ENCODE data around the gene ETAA1.

Gene ETAA1

DNA sequence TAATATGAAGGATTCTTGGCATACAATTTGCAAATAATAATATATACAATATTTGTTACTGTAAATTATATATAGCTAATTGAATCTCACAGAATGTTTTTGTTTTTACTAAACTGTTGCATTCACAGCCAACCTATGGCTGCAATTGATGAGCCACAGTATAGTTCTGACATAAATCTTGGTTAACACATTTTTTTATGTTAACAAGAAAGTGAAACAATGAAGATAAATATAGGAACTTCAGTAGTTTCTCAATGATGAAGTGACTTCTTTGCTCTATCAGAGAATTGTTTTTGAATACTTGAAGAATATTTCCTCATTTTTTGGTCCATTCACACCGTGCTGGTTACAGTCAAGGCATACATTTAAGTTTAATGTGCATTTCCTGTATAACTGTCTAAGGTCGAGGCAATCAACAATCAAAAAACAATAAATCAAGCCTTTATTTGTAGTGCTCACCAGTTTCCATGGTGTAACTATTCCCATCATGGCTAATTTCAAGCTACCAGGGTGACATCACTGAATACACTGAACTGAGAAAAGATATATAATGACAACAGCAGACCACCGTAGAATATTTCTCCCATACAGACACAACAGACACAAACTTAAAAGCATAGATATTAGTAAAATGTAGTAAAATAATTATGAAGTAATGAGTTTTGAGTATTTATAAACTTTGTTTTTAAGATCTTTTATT, 12.9 kb upstream of the ETAA1 start:
- no peak for DNase-seq (ENCODE audit: low spot score)
- in situ Hi-C loops (cut with MboI; ENCODE audit: low pct_unique_long_range_greater_than_20kb, low sequenced_read_pairs, unreplicated experiment), result no loop called here
- TF ChIP-seq, protein P1, sequence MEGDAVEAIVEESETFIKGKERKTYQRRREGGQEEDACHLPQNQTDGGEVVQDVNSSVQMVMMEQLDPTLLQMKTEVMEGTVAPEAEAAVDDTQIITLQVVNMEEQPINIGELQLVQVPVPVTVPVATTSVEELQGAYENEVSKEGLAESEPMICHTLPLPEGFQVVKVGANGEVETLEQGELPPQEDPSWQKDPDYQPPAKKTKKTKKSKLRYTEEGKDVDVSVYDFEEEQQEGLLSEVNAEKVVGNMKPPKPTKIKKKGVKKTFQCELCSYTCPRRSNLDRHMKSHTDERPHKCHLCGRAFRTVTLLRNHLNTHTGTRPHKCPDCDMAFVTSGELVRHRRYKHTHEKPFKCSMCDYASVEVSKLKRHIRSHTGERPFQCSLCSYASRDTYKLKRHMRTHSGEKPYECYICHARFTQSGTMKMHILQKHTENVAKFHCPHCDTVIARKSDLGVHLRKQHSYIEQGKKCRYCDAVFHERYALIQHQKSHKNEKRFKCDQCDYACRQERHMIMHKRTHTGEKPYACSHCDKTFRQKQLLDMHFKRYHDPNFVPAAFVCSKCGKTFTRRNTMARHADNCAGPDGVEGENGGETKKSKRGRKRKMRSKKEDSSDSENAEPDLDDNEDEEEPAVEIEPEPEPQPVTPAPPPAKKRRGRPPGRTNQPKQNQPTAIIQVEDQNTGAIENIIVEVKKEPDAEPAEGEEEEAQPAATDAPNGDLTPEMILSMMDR (IDR thresholded peaks at IDR 0.05; ENCODE audit: extremely low read depth, insufficient read depth, missing control alignments), result no peak

DNA sequence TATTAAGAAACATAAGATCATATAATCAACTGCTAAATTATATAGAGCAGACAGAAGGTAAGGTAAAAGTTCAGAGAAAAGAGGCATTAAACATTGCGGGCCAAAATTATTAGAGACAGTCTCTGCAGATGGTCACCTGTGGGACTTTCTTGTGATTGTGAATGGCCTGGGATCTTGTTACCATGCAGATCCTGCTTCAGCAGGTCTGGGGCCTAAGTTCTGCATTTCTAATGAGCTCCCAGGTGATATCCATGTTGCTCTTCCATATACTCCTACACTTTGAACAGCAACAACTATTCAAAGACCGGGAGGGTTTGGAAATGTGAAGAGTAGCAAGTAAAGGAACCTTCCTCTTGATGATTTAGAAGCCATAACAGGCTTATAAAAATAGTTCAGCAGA, 8.5 kb upstream of the ETAA1 start:
- in situ Hi-C loops (cut with MboI; ENCODE audit: low pct_unique_long_range_greater_than_20kb, low sequenced_read_pairs, unreplicated experiment), result no loop called here
- no peak for DNase-seq (ENCODE audit: low spot score)
- TF ChIP-seq, protein P1 (IDR thresholded peaks at IDR 0.05; ENCODE audit: extremely low read depth, insufficient read depth, missing control alignments), result no peak

DNA sequence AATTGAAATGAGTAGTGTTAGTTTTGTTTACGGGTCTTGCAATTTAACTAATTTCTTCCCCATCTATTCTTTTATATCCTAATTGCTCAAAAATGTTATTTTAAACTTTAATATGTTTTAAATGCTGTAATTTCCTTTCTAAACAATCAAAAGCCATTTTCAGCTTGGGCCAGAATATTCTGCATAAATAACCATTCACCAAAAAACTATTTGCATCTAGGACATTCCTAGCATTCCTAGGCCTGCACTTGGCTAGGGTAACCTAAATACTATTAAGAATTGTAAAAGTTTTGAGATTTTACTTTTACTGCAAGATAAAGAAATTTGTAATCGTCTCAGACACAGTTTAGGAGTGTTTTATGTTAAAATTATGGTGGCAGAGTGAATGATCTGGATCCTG, 7.8 kb upstream of the ETAA1 start:
- TF ChIP-seq, protein P1 (IDR thresholded peaks at IDR 0.05; ENCODE audit: extremely low read depth, insufficient read depth, missing control alignments), result no peak
- no peak for DNase-seq (ENCODE audit: low spot score)
- in situ Hi-C loops (cut with MboI; ENCODE audit: low pct_unique_long_range_greater_than_20kb, low sequenced_read_pairs, unreplicated experiment), result no loop called here

DNA sequence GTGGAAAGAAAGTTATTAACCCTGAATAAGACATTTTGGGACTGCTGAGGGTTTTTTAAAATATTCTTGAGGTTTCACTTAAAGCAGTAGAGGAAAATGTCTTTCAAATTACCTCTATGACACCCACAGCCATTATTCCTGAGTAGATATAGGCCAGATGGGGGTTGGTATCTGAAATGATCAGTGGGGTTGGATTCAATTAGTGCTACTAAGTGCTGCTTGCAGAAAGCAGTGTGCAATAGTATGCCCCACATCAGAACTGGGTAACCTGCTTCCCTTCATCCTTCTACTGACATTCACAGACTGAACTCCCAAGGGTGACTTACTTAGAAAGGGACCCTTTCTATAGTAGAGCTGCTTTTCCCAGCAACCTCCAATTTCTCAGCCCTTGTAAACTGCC, 7.3 kb upstream of the ETAA1 start:
- DNase-seq (ENCODE audit: low spot score), result no peak
- TF ChIP-seq, protein P1 (IDR thresholded peaks at IDR 0.05; ENCODE audit: extremely low read depth, insufficient read depth, missing control alignments), result no peak

DNA sequence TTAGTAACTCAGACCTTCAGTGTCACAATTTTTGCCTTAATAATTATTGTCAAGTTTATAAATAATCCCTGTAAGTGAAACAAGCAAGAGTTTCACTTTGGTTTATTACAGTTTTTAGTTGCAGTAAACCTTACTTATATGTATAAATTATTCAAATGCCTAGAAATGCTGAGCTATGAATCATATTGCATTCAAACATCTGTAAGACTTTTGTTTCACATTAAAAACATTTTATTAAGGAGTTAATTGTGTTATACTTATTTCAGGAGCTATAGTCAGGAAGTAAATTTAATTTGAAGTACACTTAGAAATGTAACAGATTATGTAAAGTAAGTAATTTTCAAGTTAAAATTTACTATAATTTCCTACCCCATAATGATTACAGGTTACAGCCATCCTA, 3.9 kb upstream of the ETAA1 start:
- DNase-seq (ENCODE audit: low spot score), result no peak
- TF ChIP-seq, protein P1 (IDR thresholded peaks at IDR 0.05; ENCODE audit: extremely low read depth, insufficient read depth, missing control alignments), result no peak
- in situ Hi-C loops (cut with MboI; ENCODE audit: low pct_unique_long_range_greater_than_20kb, low sequenced_read_pairs, unreplicated experiment), result no loop called here

More for the DNA sequence above, 7.3 kb upstream of the ETAA1 start:
- in situ Hi-C loops (cut with MboI; ENCODE audit: low pct_unique_long_range_greater_than_20kb, low sequenced_read_pairs, unreplicated experiment), result no loop called here

DNA sequence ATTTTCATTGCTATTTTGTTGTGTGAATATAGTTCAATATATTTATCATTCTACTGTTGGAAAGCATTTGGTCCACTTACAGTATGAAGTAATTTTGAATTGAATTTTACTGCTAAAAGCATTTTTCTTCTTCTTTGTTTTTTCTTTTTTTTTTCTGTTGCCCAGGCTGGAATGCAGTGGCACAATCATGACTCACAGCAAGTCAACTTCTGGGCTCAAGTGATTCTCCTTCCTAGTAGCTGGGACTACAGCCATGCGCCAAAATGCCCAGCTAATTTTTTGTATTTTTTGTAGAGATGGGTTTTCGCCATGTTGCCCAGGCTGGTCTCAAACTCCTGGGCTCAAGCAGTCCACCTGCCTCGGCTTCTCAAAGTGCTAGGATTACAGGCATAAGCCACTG, 2.4 kb upstream of the ETAA1 start:
- DNase-seq (ENCODE audit: low spot score), result no peak
- TF ChIP-seq, protein P1 (IDR thresholded peaks at IDR 0.05; ENCODE audit: extremely low read depth, insufficient read depth, missing control alignments), result no peak
- in situ Hi-C loops (cut with MboI; ENCODE audit: low pct_unique_long_range_greater_than_20kb, low sequenced_read_pairs, unreplicated experiment), result no loop called here

Data from GM13977 (cell line).